SU-DHL-6 (cell line): ENCODE measurements around the gene MSTO1.
"Not testable (repeated sequence)": the region's sequence is repeated elsewhere in the genome, so short reads cannot be mapped to it uniquely, and the experiment has no call there.

Source experiments
- CTCF ChIP-seq: fragments of 200-600 bp; sonication (generic); IDR thresholded peaks from one replicate; pipeline ENCODE4 v1.5.1; 2017; ENCODE audit warnings: antibody characterized with exemption, mild to moderate bottlenecking, low read length, moderate library complexity; ENCODE audit not compliant: insufficient read depth, poor library complexity, severe bottlenecking
- EZH2phosphoT487 ChIP-seq: fragments of 200-600 bp; sonication (generic), shearing (Covaris generic); conservative IDR thresholded peaks from 2 replicates; pipeline ENCODE4 v1.6.1; 2018; ENCODE audit warnings: mild to moderate bottlenecking, antibody characterized with exemption, low read length, moderate library complexity, mixed read lengths

DNA sequence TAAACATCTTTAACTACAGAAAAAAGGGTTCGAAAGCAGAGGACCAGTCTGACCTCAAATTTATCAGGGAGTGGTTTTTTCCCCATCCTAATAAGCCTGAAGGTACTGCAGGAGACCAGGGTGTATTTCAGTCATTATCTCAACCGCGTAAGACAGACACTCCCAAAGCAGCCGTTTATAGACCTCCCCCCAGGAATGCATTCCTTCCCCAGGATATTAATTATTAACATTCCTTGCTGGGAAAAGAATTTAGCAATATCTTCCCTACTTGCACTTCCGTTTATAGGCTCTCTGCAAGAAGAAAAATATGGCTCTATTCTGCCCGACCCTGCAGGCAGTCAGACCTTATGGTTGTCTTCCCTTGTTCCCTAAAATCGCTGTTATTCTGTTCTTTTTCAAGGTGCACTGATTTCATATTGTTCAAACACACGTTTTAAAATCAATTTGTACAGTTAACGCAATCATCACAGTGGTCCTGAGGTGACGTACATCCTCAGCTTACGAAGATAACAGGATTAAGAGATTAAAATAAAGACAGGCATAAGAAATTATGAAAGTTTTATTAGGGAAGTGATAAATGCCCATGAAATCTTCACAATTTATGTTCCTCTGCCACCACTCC is 32.7 kb downstream of the MSTO1 start:
- not testable (repeated sequence) for TF ChIP-seq CTCF, EZH2phosphoT487
